GM12878 (cell line): ENCODE data around the gene SAC3D1.

Source experiments
- CTCF ChIP-seq, 3 experiments: IDR thresholded peaks in 2 of 3; conservative IDR thresholded peaks in 1 of 3; 2 replicates each; pipeline ENCODE4 v1.5.1; 2011; ENCODE audit warnings: low read depth in 3 of 3, low read length in 3 of 3, mild to moderate bottlenecking in 3 of 3, control low read depth in 2 of 3, moderate library complexity in 2 of 3, inconsistent platforms in 1 of 3, mixed read lengths in 1 of 3; ENCODE audit not compliant: control insufficient read depth in 2 of 3, insufficient read depth in 1 of 3; ENCODE audit errors: extremely low read depth in 1 of 3
- PRDM15 ChIP-seq: fragments of 450-650 bp; formaldehyde crosslinking; IDR thresholded peaks from 2 replicates; pipeline ENCODE4 v1.4.0; 2020; ENCODE audit warnings: mild to moderate bottlenecking, moderate library complexity
- USF2 ChIP-seq: IDR thresholded peaks from 2 replicates; pipeline ENCODE4 v1.6.1; 2011; ENCODE audit warnings: low read depth, low read length, improper control_type of control experiment, borderline replicate concordance
- ZBTB4 ChIP-seq: fragments of 450-650 bp; formaldehyde crosslinking; IDR thresholded peaks from 2 replicates; pipeline ENCODE4 v1.4.0; 2022; ENCODE audit warnings: mild to moderate bottlenecking, moderate library complexity

- TF ChIP-seq ZBTB4 (CRISPR knock-in tag) (no peak), PRDM15 (CRISPR knock-in tag) (no peak), CTCF (IDR thresholded peaks at IDR 0.05 in 2 of 3, conservative IDR thresholded peaks at IDR 0.05 in 1 of 3; ENCODE audit: control insufficient read depth in 2 of 3, extremely low read depth in 1 of 3, insufficient read depth in 1 of 3, low read depth in 3 of 3, low read length in 3 of 3) (no peak), USF2 (no peak)
These were observed 45.8 kb downstream of the SAC3D1 start for GRCh38 chr11:65086809-65087208.
